Fibroblast of peridontal ligament (primary cell): ENCODE results near the gene CHCHD6.

Experiments
- DNase-seq: peaks from one replicate; pipeline ENCODE4 v3.0.0-alpha.2; 2010; ENCODE audit errors: extremely low read depth

Gene CHCHD6

GRCh38 chr3:126859415-126860246 is 155.6 kb downstream of the CHCHD6 start:
- no peak for DNase-seq

- no peak for DNase-seq
Observed at GRCh38 chr3:126865736-126866135, 161.7 kb downstream of the CHCHD6 start.

- DNase-seq, result no peak
Observed at GRCh38 chr3:126866175-126866759, 162.2 kb downstream of the CHCHD6 start.

GRCh38 chr3:126867190-126867862 is 163.3 kb downstream of the CHCHD6 start:
- DNase-seq, result no peak

GRCh38 chr3:126867863-126868200 is 163.8 kb downstream of the CHCHD6 start:
- no peak for DNase-seq

GRCh38 chr3:126870608-126871210 is 166.7 kb downstream of the CHCHD6 start:
- DNase-seq, result no peak

GRCh38 chr3:126872701-126873342 is 168.8 kb downstream of the CHCHD6 start:
- no peak for DNase-seq

GRCh38 chr3:126873416-126873815 is 169.4 kb downstream of the CHCHD6 start:
- no peak for DNase-seq

GRCh38 chr3:126878664-126879063 is 174.6 kb downstream of the CHCHD6 start:
- no peak for DNase-seq

GRCh38 chr3:126880901-126881300 is 176.9 kb downstream of the CHCHD6 start:
- DNase-seq, result no peak

- DNase-seq, result no peak
Observed at GRCh38 chr3:126881861-126882260, 177.8 kb downstream of the CHCHD6 start.

- DNase-seq, result peak; percentile 18
Observed at GRCh38 chr3:126883241-126883640, 179.2 kb downstream of the CHCHD6 start.

- DNase-seq, result no peak
Observed at GRCh38 chr3:126885425-126885824, 181.4 kb downstream of the CHCHD6 start.

- DNase-seq, result no peak
Observed at GRCh38 chr3:126886217-126886616, 182.2 kb downstream of the CHCHD6 start.

GRCh38 chr3:126887686-126888085 is 183.6 kb downstream of the CHCHD6 start:
- DNase-seq, result no peak

- no peak for DNase-seq
Observed at GRCh38 chr3:126888186-126888760, 184.2 kb downstream of the CHCHD6 start.

- DNase-seq, result no peak
Observed at GRCh38 chr3:126889276-126890201, 185.5 kb downstream of the CHCHD6 start.

GRCh38 chr3:126891141-126891540 is 187.1 kb downstream of the CHCHD6 start:
- DNase-seq, result no peak

GRCh38 chr3:126891791-126892190 is 187.8 kb downstream of the CHCHD6 start:
- DNase-seq, result no peak

GRCh38 chr3:126893651-126894050 is 189.6 kb downstream of the CHCHD6 start:
- no peak for DNase-seq

GRCh38 chr3:126894475-126894874 is 190.4 kb downstream of the CHCHD6 start:
- no peak for DNase-seq
